HG03066 (cell line): ENCODE measurements around the gene TNFRSF25.
"Not testable (repeated sequence)": the region's sequence is repeated elsewhere in the genome, so short reads cannot be mapped to it uniquely, and the experiment has no call there.

Experiments
- ATAC-seq: cut with Tn5 transposase; IDR thresholded peaks from one replicate; pipeline ENCODE4 v1.9.1; 2021; ENCODE audit warnings: low read depth; ENCODE audit not compliant: unreplicated experiment

TNFRSF25 gene

GRCh38 chr1:6454856-6455751 lies 10.9 kb downstream of the TNFRSF25 start:
- no peak for ATAC-seq

- ATAC-seq, result not testable (repeated sequence)
Observed at GRCh38 chr1:6453895-6454855, 11.8 kb downstream of the TNFRSF25 start.

- no peak for ATAC-seq
Observed at GRCh38 chr1:6450943-6451373, 15.0 kb downstream of the TNFRSF25 start.

DNA sequence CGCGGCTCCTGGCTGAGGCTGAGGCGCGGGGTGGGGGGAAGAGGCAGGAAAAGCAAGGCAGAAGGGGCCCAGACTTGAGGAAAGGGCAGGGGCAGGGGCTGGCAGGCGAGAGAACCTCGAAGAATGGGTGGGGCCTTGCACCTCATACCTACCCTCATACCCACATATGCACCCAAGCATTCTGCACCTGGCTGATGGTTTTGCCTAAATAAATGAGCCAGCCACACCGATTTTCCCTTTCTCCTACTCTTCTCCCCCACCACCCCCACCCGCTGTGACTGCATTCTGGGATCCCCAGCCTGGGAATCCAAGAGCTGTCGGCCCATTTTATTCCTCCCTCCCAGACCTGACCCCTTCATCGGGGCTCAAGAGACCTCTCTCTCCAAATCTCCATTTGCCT lies 15.5 kb downstream of the TNFRSF25 start:
- ATAC-seq, result not testable (repeated sequence)

DNA sequence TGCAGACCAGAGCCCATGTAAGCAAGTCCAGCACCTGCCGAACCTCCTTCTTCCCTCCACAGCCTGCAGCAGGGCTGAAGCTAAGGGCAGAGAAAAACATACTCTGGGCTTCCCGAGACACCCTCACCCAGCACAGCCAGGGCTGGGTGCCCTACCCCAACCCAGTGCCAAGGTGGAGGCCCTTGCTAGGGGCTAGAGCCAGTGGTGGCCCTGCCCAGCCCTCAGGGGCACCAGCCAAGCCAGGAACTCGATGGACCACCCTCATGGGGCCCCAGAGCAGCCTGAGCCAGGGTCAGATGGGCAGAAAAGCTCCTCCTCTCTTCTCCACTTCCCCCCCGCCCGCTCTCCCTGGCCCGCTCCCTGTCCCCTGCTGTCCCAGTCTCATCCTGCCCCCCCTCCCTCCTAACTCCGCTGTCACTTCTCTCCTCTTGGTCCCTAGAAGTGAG lies 15.9 kb downstream of the TNFRSF25 start:
- no peak for ATAC-seq

DNA sequence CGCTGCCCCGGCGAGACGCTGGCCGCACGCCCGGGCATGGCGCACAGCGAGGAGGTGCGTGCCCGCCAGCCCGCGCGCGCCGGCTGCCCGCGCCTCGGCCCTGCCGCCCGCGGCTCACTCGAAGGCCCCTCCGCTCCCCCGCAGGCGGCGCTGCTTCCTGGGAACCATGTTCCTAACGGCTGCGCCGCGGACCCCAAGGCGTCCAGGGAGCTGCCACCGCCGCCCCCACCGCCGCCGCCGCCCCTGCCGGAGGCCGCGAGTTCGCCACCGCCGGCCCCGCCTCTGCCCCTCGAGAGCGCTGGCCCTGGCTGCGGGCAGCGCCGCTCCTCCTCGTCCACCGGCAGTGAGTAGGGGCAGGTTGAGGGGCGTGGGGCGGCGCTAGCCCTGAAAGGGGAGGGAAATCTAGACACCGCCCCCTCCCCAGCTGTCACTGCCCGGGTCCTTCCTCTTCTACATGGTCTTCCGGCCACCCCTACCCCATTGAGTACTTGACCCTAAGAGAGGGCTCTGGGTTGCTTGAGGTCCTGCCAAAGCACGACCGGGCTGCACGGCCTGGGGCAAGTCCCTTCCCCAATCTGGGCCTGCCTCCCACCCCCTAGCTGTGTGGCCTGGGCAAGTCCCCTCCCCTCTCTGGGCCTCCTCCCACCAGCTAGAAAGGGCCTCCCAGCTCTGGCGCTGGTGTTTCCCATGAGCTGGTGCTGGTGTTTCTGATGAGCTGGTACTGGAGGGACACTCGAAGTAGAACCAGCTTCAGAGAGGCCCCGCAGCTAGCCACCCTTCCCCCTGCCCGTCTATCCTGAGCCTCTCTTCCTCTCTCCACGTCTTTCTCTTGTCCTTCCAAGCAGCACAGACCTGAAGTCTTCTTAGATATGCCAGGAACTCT lies 17.0 kb downstream of the TNFRSF25 start:
- no peak for ATAC-seq

DNA sequence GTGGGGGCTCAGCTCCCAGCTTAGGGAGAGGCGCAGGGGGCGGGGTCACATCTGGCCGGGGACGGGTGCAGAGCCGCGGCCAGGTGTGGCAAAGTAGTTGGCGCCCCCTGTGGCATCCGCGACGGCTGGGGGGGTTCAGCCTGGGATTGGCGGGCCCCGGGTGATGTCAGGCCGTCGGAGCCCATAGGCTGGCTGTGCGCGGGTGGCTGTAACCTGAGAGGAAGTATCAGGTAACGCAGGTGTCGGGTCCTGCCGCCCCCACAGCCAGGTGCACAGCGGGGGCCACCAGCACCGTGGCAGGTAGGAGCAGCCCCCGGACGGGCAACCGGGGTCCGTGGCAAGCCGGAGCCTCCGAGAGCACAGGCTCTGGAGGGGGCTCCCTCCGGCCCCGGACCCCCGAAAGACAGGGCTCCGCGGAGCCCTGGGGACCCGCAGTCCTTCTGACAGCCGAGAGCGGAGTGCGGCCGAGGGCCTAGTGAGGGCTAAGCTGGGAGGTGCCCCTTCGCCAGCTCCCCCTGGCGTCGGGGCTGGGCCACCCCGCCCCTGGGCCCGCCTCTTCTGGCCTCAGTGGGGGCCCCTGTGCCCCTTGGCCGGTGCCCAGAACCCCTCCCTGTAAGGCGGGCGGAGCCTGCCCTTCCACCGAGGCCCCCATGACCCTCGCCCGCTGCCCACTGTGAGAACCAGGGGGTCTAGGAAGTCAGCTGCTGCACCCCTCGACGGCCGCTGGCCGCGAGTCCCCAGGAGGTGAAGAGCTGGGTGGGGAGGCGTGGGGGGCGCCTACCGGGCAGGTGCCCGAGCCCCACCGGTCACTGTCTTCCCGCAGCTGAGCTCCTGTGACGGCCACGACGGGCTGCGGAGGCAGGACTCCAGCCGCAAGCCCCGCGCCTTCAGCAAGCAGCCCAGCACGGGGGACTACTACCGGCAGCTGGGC lies 17.9 kb downstream of the TNFRSF25 start:
- no peak for ATAC-seq

DNA sequence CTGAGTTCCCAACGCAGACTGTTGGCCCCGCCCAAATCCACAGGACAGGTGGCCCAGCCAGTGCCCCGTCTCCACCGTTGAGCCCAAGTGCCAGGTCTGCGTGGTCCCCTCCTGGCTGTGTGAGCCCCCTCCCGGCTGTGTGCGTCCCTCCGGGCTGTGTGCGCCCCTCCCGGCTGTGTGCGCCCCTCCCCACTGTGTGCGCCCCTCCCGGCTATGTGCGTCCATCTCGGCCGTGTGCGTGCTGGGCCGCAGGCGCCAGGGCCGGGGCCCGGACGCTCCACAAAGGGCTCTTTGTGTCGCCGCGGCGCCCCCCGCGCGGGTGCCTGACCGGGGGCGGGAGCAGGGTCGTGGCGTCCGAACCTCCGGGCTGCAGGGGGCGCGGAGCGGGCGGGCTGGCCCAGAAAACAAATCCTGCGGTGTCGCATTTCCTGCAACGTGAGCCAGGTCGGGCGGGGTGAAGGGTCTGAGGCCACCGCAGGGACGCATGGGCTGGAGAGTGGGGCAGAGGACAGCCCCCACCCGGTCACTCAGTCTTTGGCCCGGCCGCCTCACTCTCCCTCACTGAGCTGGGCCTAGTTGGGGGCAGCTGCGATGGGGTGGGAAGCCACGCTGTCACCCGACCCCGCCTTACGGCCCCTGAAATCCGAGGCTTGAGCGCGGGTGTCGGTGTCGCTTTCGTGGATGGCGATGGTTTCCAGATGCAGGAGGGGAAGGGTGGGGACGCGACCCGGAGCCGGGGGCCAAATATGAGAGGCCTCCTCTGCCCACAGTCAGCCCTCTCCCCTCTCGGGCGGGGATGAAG lies 18.8 kb downstream of the TNFRSF25 start:
- no peak for ATAC-seq

GRCh38 chr1:6446665-6447015 lies 19.3 kb downstream of the TNFRSF25 start:
- ATAC-seq, result no peak

- ATAC-seq, result not testable (repeated sequence)
Observed at GRCh38 chr1:6445929-6446328, 20.0 kb downstream of the TNFRSF25 start.

- no peak for ATAC-seq
Observed at GRCh38 chr1:6445062-6445763, 20.8 kb downstream of the TNFRSF25 start.

- no peak for ATAC-seq
Observed at GRCh38 chr1:6444377-6444776, 21.6 kb downstream of the TNFRSF25 start.

GRCh38 chr1:6443339-6444115 lies 22.4 kb downstream of the TNFRSF25 start:
- no peak for ATAC-seq

DNA sequence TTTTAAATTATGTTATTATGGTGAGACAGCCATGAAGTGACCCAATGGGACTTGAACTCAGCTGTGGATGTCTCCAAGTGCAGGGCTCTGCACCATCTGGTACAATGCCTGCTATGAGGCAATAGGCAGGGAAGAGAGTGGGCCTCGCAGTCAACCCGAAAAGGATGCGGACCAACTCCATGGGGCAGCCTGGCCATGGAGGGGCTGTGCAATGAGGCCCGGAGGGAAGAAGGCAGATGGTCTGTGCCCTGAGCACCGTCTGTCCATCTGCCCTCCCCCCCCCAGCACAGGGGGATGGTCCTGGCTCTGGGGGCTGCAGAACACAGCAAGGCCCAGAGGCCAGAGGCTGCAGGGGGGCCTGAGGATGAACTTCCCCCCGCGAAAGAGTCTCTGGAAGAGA lies 24.4 kb downstream of the TNFRSF25 start:
- no peak for ATAC-seq

DNA sequence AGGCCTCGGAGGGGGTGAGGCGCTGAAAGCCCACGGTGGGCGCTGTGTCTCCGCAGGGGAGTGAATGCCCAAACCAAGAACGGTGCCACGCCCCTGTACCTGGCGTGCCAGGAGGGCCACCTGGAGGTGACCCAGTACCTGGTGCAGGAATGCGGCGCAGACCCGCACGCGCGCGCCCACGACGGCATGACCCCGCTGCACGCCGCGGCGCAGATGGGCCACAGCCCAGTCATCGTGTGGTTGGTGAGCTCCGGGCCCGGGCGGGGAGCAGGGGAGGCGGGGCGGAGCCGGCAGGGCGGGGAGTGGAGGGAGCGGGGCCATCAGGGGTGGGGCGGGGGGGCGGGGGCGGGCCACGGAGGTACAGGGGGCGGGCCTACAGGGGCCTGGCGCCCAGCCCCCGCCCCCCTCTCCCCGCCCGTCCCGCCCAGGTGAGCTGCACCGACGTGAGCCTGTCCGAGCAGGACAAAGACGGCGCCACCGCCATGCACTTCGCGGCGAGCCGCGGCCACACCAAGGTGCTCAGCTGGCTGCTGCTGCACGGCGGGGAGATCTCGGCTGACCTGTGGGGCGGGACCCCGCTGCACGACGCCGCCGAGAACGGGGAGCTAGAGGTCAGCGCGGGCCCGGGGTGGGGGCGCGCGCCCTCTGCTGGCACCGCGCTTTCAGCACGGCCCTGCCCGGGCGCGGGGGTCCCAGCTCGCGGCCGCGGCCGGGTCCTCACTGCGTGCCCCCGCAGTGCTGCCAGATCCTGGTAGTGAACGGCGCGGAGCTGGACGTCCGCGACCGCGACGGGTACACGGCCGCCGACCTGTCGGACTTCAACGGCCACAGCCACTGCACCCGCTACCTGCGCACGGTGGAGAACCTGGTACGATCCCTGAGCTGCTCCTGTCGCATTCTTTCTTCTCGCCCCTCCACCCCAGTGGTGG lies 25.5 kb downstream of the TNFRSF25 start:
- ATAC-seq, result no peak

GRCh38 chr1:6438047-6438525 lies 27.9 kb downstream of the TNFRSF25 start:
- ATAC-seq, result no peak
